Epithelial cell of proximal tubule (primary cell): ENCODE data around the gene ELP5. TPM values are rescaled to one million over a fixed set of nuclear protein-coding genes. Genes with fewer than 3 reads are reported as not detected.
A peak's percentile ranks its signal among the peaks of the same experiment; 100 is the strongest.

Experiments used
- DNase-seq: peaks from one replicate; pipeline ENCODE4 v3.0.0-alpha.2; 2011; ENCODE audit warnings: low read depth
- H3K4me3 ChIP-seq: 2 replicates; pipeline ENCODE4 v1.5.1; 2011; ENCODE audit warnings: low read depth, mild to moderate bottlenecking, low read length
- total RNA-seq: library from RNA; depleted of rRNA; stranded (reverse); fragments of >200 nt; gene quantifications from 2 replicates; pipeline ENCODE4 v1.2.3, GENCODE V29; 2015
- TF ChIP-seq, protein P1 (sequence below): conservative IDR thresholded peaks from 2 replicates; pipeline ENCODE4 v1.5.1; 2012; ENCODE audit warnings: low read depth, mild to moderate bottlenecking, low read length

The ELP5 gene
- total RNA-seq, 1 donor from 2014 or later: 37.0 TPM

DNA sequence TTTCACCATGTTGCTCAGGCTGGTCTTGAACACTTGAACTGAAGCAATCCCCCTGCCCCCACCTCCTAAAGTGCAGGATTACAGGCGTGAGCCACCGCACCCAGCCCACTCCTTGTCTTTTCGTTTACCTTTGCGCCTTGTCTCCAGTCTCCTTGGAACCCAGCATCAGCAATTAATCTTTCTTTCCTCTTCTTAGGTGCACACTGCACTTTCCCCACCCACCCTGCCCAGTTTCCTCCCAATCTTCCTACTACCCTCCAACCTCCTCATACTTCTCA is 11.7 kb downstream of the ELP5 start:
- TF ChIP-seq, protein P1, sequence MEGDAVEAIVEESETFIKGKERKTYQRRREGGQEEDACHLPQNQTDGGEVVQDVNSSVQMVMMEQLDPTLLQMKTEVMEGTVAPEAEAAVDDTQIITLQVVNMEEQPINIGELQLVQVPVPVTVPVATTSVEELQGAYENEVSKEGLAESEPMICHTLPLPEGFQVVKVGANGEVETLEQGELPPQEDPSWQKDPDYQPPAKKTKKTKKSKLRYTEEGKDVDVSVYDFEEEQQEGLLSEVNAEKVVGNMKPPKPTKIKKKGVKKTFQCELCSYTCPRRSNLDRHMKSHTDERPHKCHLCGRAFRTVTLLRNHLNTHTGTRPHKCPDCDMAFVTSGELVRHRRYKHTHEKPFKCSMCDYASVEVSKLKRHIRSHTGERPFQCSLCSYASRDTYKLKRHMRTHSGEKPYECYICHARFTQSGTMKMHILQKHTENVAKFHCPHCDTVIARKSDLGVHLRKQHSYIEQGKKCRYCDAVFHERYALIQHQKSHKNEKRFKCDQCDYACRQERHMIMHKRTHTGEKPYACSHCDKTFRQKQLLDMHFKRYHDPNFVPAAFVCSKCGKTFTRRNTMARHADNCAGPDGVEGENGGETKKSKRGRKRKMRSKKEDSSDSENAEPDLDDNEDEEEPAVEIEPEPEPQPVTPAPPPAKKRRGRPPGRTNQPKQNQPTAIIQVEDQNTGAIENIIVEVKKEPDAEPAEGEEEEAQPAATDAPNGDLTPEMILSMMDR: no peak
- H3K4me3 ChIP-seq: no peak overlapping the region

DNA sequence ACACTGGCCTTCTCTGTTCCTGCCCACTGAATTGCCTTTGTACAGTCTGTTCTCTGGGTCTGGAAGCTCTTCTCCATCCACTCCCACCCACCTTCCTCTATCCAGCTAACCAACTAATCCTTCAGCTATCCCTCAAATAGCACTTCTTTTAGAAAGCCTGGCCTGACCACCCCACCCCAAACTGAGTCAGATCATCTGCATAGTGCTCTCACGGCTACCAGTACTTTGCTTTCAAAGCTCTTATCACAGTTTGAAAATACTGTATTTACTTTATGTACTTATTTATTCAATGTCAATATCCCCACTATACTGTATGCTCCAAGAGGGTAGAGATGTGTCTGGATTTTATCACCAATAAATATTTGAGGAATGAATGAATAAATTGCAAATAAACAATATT is 14.8 kb downstream of the ELP5 start:
- no peak for DNase-seq
- TF ChIP-seq, protein P1: no peak
- no peak overlapping the region for H3K4me3 ChIP-seq

More for the DNA sequence above, 11.7 kb downstream of the ELP5 start:
- DNase-seq: no peak

DNA sequence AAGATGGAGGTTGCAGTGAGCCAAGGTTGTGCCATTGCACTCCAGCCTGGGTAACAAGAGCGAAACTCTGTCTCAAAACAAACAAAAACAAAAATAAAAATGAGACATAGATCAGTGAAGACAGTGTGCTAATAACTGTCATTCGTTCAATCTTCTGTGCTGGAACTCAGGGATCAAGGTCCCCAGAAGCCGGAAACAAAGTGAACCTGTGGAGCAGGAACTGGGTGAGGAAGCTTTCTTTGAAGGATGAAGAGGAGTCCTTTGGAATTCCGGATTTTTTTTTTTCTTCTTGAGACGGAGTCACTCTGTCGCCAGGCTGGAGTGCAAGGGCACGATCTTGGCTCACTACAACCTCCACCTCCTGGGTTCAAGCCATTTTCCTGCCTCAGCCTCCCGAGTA is 27.4 kb downstream of the ELP5 start:
- TF ChIP-seq, protein P1: no peak
- no peak overlapping the region for H3K4me3 ChIP-seq
- DNase-seq: no peak

DNA sequence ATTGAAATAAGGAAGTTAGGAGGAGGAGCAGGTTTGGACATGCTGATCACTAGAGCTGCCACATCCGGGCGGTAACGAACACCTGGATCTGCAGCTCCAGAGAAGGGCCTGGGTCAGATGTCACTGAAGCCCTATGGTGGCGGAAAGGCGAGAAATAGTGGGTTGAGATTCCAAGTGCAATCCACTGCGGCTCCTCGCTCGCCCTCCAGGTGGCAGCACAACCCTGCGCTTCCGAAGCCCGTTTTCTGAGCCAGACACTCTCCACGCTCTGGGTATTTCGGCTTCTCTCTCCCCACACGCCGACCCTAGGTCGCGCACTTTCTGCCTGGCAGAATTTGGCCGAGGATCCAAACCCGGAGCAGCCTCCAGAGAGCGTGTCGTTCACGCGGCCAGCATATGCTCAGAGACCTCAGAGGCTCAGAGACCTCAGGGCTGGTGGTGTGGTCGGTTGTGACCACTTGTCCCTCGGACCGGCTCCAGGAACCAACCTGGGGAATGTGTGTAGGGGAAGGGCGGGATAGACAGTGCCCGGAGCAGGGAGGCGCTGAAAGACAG is 28.6 kb downstream of the ELP5 start:
- DNase-seq: no peak
- peak overlapping the region; percentile 54 for H3K4me3 ChIP-seq
- TF ChIP-seq, protein P1: peak; percentile 94

DNA sequence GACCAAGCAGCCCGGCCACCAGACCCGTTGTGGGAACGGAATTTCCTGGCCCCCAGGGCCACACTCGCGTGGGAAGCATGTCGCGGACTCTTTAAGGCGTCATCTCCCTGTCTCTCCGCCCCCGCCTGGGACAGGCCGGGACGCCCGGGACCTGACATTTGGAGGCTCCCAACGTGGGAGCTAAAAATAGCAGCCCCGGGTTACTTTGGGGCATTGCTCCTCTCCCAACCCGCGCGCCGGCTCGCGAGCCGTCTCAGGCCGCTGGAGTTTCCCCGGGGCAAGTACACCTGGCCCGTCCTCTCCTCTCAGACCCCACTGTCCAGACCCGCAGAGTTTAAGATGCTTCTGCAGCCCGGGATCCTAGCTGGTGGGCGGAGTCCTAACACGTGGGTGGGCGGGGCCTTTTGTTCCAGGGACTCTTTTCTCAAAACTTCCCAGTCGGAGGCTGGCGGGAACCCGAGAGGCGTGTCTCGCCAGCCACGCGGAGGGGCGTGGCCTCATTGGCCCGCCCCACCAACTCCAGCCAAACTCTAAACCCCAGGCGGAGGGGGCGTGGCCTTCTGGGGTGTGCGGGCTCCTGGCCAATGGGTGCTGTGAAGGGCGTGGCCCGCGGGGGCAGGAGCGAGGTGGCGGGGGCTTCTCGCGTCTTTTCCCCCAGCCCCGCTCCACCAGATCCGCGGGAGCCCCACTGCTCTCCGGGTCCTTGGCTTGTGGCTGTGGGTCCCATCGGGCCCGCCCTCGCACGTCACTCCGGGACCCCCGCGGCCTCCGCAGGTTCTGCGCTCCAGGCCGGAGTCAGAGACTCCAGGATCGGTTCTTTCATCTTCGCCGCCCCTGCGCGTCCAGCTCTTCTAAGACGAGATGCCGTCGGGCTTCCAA is 29.3 kb downstream of the ELP5 start, which contains the start of gene SLC2A4:
SLC2A4 (plus strand) TSS at position 645 of the 879 bp plus-strand sequence; CDS start at position 862, 217 bp downstream.
- H3K4me3 ChIP-seq: peak within 1 kb of the TSS; percentile 54
- TF ChIP-seq, protein P1: no peak
- no peak for DNase-seq

DNA sequence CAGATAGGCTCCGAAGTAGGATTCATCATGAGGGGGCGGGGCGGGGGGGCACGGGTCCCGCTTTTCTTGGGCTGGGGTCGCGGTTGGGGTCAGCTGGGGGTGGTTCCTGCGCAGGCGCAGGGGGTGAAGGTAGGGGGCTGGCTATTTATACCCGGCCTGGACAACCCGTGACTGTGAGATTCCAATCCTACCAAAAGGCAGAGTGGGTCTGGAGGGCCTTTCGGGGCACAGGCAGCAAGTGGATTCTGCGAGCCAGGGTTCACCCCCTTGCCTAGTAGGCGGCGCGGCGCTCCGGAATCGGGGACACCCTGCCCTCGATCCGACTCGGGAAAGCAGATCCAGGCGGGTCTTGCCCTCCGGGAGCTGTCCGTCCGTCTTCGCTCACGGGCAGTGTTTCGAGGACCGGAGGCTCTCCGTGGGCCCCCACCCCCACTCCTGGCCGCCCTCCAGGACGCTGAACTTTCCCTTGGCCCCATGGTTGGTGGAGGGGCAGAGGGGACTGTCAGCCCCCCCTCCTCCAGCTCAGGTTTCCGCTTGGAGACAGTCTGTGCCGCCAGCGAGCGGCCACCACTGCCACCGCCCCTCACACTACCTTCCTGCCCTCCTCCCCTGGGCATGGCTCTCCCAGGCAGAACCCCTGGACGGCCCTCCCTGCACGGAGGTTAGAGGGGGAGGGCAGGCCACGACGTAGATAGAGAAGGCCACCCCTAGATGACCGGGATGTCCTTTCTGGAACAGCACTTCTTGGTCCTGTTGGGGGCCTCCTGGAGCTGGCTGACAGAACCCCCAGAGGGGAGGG is 30.1 kb downstream of the ELP5 start:
- TF ChIP-seq, protein P1: no peak
- no peak for DNase-seq
- H3K4me3 ChIP-seq: peak overlapping the region; percentile 54
